ENCODE data around the gene RNASE8.
A peak's percentile ranks its signal among the peaks of the same experiment; 100 is the strongest.
"Not testable (repeated sequence)": the region's sequence is repeated elsewhere in the genome, so short reads cannot be mapped to it uniquely, and the experiment has no call there.

Gene RNASE8

DNA sequence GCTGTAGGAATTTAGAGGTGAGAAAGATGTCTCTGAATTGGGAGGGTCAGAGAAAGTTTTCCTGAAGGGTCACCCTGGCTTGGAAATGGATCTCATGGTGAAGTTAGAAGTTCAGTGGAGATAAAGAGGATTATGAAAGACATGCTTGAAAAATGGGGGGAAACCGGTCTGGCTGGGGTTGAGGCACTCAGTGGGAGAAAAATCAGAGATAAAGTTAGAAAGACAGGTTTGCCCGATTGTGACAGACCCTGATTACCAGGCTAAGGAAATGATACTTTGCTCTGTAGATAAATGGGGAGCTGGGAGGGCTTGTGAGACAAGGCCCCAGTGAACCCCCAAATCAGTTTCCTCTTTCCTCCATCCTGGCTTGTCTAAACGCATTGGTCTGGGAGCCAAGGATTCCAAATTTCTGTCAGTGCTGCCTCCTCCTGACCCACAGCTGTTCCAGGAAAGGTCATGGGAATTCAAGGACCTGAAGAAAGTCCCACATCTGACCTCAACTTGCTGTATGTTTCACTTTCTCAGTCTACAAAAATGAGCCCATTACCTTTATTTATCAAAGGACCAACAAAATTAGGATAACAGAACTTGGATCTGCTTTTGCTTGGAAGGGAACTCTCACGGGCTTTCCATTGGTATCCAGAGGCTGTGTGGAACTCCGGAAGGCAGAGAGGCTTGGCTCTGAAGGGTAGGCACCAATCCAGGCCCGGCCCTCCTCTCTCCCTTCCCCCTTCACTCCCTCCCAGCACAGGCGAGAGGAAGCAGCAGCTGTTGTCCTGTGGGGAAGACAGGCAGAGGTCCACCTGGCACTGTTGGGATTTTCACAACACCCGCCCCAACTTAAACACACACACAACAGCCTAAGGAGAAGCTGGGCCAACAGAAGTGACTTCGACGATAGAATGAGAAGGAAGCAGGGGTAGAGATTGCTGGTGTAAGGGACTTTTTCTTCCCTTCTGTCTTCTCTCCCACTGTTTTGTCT is 18.9 kb upstream of the RNASE8 start:
- TF ChIP-seq, protein P1, sequence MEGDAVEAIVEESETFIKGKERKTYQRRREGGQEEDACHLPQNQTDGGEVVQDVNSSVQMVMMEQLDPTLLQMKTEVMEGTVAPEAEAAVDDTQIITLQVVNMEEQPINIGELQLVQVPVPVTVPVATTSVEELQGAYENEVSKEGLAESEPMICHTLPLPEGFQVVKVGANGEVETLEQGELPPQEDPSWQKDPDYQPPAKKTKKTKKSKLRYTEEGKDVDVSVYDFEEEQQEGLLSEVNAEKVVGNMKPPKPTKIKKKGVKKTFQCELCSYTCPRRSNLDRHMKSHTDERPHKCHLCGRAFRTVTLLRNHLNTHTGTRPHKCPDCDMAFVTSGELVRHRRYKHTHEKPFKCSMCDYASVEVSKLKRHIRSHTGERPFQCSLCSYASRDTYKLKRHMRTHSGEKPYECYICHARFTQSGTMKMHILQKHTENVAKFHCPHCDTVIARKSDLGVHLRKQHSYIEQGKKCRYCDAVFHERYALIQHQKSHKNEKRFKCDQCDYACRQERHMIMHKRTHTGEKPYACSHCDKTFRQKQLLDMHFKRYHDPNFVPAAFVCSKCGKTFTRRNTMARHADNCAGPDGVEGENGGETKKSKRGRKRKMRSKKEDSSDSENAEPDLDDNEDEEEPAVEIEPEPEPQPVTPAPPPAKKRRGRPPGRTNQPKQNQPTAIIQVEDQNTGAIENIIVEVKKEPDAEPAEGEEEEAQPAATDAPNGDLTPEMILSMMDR (IDR thresholded peaks at IDR 0.05; ENCODE audit: insufficient read depth, low read length, poor library complexity, severe bottlenecking) = no peak
- DNase-seq (ENCODE audit: extremely low read depth, insufficient read length) = no peak

DNA sequence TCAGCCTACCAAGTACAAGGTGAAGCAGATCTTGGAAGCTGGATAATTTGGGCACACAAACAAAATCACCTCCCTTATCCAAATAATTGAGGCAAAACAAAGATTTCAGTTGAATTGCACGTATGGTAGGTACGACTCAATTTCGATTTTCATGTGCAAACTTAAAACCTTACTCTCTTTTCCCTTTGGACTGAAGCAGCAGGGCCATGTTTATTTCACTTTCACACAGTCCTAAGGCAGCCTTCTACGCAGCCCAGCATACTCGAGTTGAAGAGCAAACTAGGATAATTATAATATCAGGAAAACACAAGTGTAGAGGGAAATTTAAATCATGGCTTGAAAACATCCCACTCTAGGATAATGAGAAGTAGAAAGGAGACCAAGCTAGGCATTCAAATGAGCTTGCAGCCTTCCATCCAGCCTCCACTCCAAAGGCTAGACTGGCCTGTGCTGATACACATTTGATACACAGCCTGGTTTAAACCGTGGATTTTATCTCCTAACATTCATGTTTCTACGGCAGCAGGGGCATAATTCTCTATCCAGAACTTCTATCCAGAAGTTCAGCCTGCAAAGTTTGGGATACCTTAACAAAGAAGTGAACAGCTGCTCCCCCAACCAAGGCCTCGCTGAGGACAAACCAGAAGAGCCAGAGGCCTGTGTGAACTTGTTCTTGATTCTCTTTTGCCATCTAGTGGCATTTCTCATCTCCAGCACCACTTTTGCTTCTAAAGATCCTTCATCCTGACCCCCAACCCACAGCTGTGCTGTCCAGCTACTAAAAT is 17.8 kb upstream of the RNASE8 start:
- no peaks in the 10 kb centered on the region; the same call in 1 of the 2 replicates for H3K27me3 ChIP-seq (replicated peaks; ENCODE audit: control insufficient read depth, insufficient read depth, low read length)
- H3K36me3 ChIP-seq (ENCODE audit: control insufficient read depth, insufficient read depth, low read length) = no peaks in the 10 kb centered on the region
- DNase-seq (ENCODE audit: extremely low read depth, insufficient read length) = no peak
- H3K4me3 ChIP-seq (replicated peaks; ENCODE audit: low read depth, low read length) = no peak overlapping the region
- TF ChIP-seq, protein P1 (IDR thresholded peaks at IDR 0.05; ENCODE audit: insufficient read depth, low read length, poor library complexity, severe bottlenecking) = peak; percentile 59

More for the DNA sequence above, 18.9 kb upstream of the RNASE8 start:
- H3K4me3 ChIP-seq (replicated peaks; ENCODE audit: low read depth, low read length) = no peak overlapping the region
- H3K27me3 ChIP-seq (replicated peaks; ENCODE audit: control insufficient read depth, insufficient read depth, low read length) = no peaks in the 10 kb centered on the region
- H3K36me3 ChIP-seq (ENCODE audit: control insufficient read depth, insufficient read depth, low read length) = no peaks in the 10 kb centered on the region

GRCh38 chr14:21040370-21040925 is 17.2 kb upstream of the RNASE8 start:
- Histone ChIP-seq H3K4me3 (replicated peaks; ENCODE audit: low read depth, low read length) (no peak overlapping the region), H3K36me3 (ENCODE audit: control insufficient read depth, insufficient read depth, low read length) (no peaks in the 10 kb centered on the region), H3K27me3 (replicated peaks; ENCODE audit: control insufficient read depth, insufficient read depth, low read length) (no peaks in the 10 kb centered on the region; the same call in 1 of the 2 replicates)
- DNase-seq (ENCODE audit: extremely low read depth, insufficient read length) = no peak
- TF ChIP-seq, protein P1 (IDR thresholded peaks at IDR 0.05; ENCODE audit: insufficient read depth, low read length, poor library complexity, severe bottlenecking) = no peak

DNA sequence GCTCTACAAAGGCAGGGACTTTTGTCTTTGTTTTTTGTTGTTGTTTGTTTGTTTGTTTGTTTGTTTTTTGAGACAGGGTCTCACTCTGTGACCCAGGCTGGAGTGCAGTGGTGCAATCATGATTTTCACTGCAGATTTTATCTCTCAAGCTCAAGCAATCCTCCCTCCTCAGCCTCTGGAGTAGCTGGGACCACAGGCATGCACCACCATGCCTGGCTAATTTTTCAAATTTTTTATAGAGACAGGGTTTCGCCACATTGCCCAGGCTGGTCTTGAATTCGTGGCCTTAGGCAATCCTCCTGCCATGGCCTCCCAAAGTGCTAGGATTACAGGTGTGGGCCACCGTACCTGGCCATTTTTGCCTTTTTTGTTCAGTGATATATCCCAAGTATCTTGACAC is 16.7 kb upstream of the RNASE8 start:
- not testable (repeated sequence) for DNase-seq (ENCODE audit: extremely low read depth, insufficient read length); H3K4me3 ChIP-seq (replicated peaks; ENCODE audit: low read depth, low read length); H3K27me3 ChIP-seq (replicated peaks; ENCODE audit: control insufficient read depth, insufficient read depth, low read length); H3K36me3 ChIP-seq (ENCODE audit: control insufficient read depth, insufficient read depth, low read length)

- Histone ChIP-seq H3K27me3 (replicated peaks; ENCODE audit: control insufficient read depth, insufficient read depth, low read length) (no peaks in the 10 kb centered on the region; the same call in none of the 2 replicates), H3K4me3 (replicated peaks; ENCODE audit: low read depth, low read length) (no peak within 1 kb of the TSS), H3K36me3 (ENCODE audit: control insufficient read depth, insufficient read depth, low read length) (no peaks in the 10 kb centered on the region)
- DNase-seq (ENCODE audit: extremely low read depth, insufficient read length) = no peak
- TF ChIP-seq, protein P1 (IDR thresholded peaks at IDR 0.05; ENCODE audit: insufficient read depth, low read length, poor library complexity, severe bottlenecking) = no peak
Measured at GRCh38 chr14:21041676-21042433, 15.8 kb upstream of the RNASE8 start, which contains the start of gene RNASE7. TSS of gene RNASE7 (plus strand) at chr14:21042362. CDS start at chr14:21042993, 631 bp downstream.
